HL-60 (cell line): ENCODE results near the gene MYO16.

ENCODE experiments used
- GABPA ChIP-seq: IDR thresholded peaks from 2 replicates; pipeline ENCODE4 v1.6.1; 2012; ENCODE audit warnings: low read depth
- POLR2AphosphoS5 ChIP-seq: IDR thresholded peaks from 2 replicates; pipeline ENCODE4 v1.6.1; 2012; ENCODE audit warnings: low read depth
- SPI1 ChIP-seq: IDR thresholded peaks from 2 replicates; pipeline ENCODE4 v1.6.1; 2012; ENCODE audit warnings: low read depth, mild to moderate bottlenecking, borderline replicate concordance
- TF ChIP-seq, protein P1 (sequence below): IDR thresholded peaks from one replicate; pipeline ENCODE4 v1.5.1; 2011; ENCODE audit warnings: low read length, control low read depth, inconsistent platforms; ENCODE audit not compliant: insufficient read depth
- TF ChIP-seq, protein P2 (sequence below): IDR thresholded peaks from 2 replicates; pipeline ENCODE4 v1.6.1; 2012; ENCODE audit warnings: low read depth; ENCODE audit not compliant: insufficient replicate concordance

DNA sequence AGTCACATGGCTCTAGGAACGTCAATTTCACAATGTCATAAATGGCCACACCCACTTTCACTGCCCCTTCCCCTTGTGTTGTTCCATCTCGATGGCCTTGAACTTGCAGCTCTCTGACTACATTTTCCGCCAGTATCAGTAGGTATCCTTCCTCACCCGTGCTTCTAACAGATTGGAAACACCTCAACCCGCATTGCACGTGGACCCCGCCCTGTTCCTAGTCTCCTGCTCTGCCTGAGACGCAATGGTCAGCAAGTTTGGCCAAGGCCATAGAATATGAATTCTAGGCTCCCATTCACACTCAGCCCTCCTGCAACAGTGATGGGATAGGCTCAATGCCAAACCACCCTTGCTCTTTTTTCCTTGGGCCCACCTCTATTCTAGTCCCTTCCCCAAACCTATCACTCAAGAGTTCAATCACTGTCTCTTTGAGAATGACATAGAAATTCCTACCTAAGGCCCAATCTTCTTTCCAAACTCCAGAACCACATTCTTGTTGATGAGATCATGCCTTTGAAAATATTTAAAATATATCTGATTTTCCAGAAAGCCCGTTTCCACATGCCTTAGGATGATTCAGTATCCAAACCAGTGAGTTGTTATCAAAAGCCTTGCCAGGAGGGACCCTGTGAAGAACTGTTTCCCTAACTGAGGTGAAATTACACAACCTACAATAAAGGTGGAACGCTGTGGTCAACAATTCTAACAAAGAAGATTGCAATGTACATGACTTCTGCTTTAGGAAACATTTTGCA, 334.6 kb downstream of the MYO16 start:
- TF ChIP-seq POLR2AphosphoS5 (no peak), GABPA (no peak), SPI1 (peak; percentile 45; the same call in 1 of the 2 replicates)
- TF ChIP-seq, protein P1, sequence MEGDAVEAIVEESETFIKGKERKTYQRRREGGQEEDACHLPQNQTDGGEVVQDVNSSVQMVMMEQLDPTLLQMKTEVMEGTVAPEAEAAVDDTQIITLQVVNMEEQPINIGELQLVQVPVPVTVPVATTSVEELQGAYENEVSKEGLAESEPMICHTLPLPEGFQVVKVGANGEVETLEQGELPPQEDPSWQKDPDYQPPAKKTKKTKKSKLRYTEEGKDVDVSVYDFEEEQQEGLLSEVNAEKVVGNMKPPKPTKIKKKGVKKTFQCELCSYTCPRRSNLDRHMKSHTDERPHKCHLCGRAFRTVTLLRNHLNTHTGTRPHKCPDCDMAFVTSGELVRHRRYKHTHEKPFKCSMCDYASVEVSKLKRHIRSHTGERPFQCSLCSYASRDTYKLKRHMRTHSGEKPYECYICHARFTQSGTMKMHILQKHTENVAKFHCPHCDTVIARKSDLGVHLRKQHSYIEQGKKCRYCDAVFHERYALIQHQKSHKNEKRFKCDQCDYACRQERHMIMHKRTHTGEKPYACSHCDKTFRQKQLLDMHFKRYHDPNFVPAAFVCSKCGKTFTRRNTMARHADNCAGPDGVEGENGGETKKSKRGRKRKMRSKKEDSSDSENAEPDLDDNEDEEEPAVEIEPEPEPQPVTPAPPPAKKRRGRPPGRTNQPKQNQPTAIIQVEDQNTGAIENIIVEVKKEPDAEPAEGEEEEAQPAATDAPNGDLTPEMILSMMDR = no peak
- TF ChIP-seq, protein P2, sequence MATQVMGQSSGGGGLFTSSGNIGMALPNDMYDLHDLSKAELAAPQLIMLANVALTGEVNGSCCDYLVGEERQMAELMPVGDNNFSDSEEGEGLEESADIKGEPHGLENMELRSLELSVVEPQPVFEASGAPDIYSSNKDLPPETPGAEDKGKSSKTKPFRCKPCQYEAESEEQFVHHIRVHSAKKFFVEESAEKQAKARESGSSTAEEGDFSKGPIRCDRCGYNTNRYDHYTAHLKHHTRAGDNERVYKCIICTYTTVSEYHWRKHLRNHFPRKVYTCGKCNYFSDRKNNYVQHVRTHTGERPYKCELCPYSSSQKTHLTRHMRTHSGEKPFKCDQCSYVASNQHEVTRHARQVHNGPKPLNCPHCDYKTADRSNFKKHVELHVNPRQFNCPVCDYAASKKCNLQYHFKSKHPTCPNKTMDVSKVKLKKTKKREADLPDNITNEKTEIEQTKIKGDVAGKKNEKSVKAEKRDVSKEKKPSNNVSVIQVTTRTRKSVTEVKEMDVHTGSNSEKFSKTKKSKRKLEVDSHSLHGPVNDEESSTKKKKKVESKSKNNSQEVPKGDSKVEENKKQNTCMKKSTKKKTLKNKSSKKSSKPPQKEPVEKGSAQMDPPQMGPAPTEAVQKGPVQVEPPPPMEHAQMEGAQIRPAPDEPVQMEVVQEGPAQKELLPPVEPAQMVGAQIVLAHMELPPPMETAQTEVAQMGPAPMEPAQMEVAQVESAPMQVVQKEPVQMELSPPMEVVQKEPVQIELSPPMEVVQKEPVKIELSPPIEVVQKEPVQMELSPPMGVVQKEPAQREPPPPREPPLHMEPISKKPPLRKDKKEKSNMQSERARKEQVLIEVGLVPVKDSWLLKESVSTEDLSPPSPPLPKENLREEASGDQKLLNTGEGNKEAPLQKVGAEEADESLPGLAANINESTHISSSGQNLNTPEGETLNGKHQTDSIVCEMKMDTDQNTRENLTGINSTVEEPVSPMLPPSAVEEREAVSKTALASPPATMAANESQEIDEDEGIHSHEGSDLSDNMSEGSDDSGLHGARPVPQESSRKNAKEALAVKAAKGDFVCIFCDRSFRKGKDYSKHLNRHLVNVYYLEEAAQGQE = no peak
